Gastrocnemius medialis (tissue), 4 donors: Measurements from ENCODE around the gene RDH16.
"Not testable (repeated sequence)": the region's sequence is repeated elsewhere in the genome, so short reads cannot be mapped to it uniquely, and the experiment has no call there.

ENCODE experiments used
- POLR2A ChIP-seq, 2 donors: fragments of 450-650 bp; IDR thresholded peaks; one replicate each; pipeline ENCODE4 v1.6.1; 2017; ENCODE audit warnings: antibody characterized with exemption in 2 of 2, mild to moderate bottlenecking in 2 of 2, moderate library complexity in 2 of 2
- TF ChIP-seq, protein P1 (sequence below), 5 experiments: fragments of 450-650 bp in 3 of 5; fragments of 200-600 bp in 2 of 5; sonication (generic) in 2 of 5; IDR thresholded peaks in 4 of 5; conservative IDR thresholded peaks in 1 of 5; 1 replicate in 4 of 5; 2 replicates in 1 of 5; pipeline ENCODE4 v1.5.1; 2016 to 2019; ENCODE audit warnings: antibody characterized with exemption in 5 of 5, mild to moderate bottlenecking in 3 of 5, moderate library complexity in 3 of 5

DNA sequence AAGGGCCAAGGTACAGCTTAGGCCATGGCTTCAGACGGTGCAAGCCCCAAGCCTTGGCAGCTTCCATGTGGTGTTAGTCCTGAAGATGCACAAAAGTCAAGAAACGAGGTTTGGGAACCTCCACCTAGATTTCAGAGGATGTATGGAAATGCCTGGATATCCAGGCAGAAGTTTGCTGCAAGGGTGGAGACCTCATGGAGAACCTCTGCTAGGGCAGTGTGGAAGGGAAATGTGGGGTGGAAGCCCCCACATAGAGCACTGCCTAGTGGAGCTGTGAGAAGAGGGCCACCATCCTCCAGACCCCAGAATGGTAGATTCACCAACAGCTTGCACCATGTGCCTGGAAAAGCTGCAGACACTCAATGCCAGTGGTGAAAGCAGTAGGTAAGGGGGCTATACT lies 48.0 kb downstream of the RDH16 start:
- not testable (repeated sequence) for TF ChIP-seq POLR2A (IDR thresholded peaks at IDR 0.05)
- TF ChIP-seq, protein P1, sequence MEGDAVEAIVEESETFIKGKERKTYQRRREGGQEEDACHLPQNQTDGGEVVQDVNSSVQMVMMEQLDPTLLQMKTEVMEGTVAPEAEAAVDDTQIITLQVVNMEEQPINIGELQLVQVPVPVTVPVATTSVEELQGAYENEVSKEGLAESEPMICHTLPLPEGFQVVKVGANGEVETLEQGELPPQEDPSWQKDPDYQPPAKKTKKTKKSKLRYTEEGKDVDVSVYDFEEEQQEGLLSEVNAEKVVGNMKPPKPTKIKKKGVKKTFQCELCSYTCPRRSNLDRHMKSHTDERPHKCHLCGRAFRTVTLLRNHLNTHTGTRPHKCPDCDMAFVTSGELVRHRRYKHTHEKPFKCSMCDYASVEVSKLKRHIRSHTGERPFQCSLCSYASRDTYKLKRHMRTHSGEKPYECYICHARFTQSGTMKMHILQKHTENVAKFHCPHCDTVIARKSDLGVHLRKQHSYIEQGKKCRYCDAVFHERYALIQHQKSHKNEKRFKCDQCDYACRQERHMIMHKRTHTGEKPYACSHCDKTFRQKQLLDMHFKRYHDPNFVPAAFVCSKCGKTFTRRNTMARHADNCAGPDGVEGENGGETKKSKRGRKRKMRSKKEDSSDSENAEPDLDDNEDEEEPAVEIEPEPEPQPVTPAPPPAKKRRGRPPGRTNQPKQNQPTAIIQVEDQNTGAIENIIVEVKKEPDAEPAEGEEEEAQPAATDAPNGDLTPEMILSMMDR (IDR thresholded peaks at IDR 0.05 in 4 of 5, conservative IDR thresholded peaks at IDR 0.05 in 1 of 5), result not testable (repeated sequence)
